ENCODE measurements around the gene ERN2.
"Not testable (repeated sequence)": the region's sequence is repeated elsewhere in the genome, so short reads cannot be mapped to it uniquely, and the experiment has no call there.

The ERN2 gene

GRCh38 chr16:23712976-23713375 lies at the start of gene ERN2:
TSS of gene ERN2 (minus strand) at chr16:23713222. CDS start at chr16:23713187, 35 bp downstream.
- no peak for DNase-seq

- DNase-seq, result no peak
Measured at GRCh38 chr16:23757937-23758619, 45.1 kb upstream of the ERN2 start.

- no peak for DNase-seq
Measured at GRCh38 chr16:23757116-23757515, 44.1 kb upstream of the ERN2 start.

- no peak for DNase-seq
Measured at GRCh38 chr16:23755484-23755809, 42.4 kb upstream of the ERN2 start.

- no peak for DNase-seq
Measured at GRCh38 chr16:23754594-23755483, 41.8 kb upstream of the ERN2 start, which contains the start of gene CHP2. TSS of gene CHP2 (plus strand) at chr16:23755026. CDS start at chr16:23755050, 24 bp downstream.

GRCh38 chr16:23753908-23754593 lies 41.0 kb upstream of the ERN2 start:
- DNase-seq, result no peak

- not testable (repeated sequence) for DNase-seq
Measured at GRCh38 chr16:23751053-23751452, 38.0 kb upstream of the ERN2 start.

- no peak for DNase-seq
Measured at GRCh38 chr16:23748630-23749029, 35.6 kb upstream of the ERN2 start.

GRCh38 chr16:23745263-23745662 lies 32.2 kb upstream of the ERN2 start:
- DNase-seq, result no peak

- DNase-seq, result no peak
Measured at GRCh38 chr16:23742766-23743165, 29.7 kb upstream of the ERN2 start.

- DNase-seq, result no peak
Measured at GRCh38 chr16:23741675-23742303, 28.8 kb upstream of the ERN2 start.

GRCh38 chr16:23739516-23739915 lies 26.5 kb upstream of the ERN2 start:
- no peak for DNase-seq

GRCh38 chr16:23737423-23738028 lies 24.5 kb upstream of the ERN2 start:
- DNase-seq, result not testable (repeated sequence)

- no peak for DNase-seq
Measured at GRCh38 chr16:23734176-23734893, 21.3 kb upstream of the ERN2 start.

GRCh38 chr16:23729503-23730424 lies 16.7 kb upstream of the ERN2 start:
- no peak for DNase-seq

- no peak for DNase-seq
Measured at GRCh38 chr16:23728112-23728477, 15.1 kb upstream of the ERN2 start.

- no peak for DNase-seq
Measured at GRCh38 chr16:23726710-23727109, 13.7 kb upstream of the ERN2 start.

GRCh38 chr16:23724785-23725131 lies 11.7 kb upstream of the ERN2 start:
- no peak for DNase-seq

GRCh38 chr16:23724096-23724784 lies 11.2 kb upstream of the ERN2 start:
- no peak for DNase-seq

GRCh38 chr16:23722613-23723240 lies 9.7 kb upstream of the ERN2 start:
- not testable (repeated sequence) for DNase-seq
